Activated CD8-positive, alpha-beta memory T cell treated with anti-CD3 and anti-CD28 coated beads for 4 hours (primary cell): ENCODE data around the gene CCDC82.

ENCODE experiments used
- DNase-seq, 2 donors: peaks; one replicate each; pipeline ENCODE4 v3.0.0-alpha.2; 2020; ENCODE audit warnings: low read depth in 2 of 2

CCDC82 gene

GRCh38 chr11:96329419-96329818, 60.3 kb downstream of the CCDC82 start:
- no peak for DNase-seq

GRCh38 chr11:96328395-96329010, 61.2 kb downstream of the CCDC82 start:
- no peak for DNase-seq

GRCh38 chr11:96326959-96327358, 62.8 kb downstream of the CCDC82 start:
- DNase-seq = no peak

GRCh38 chr11:96324912-96325311, 64.8 kb downstream of the CCDC82 start:
- DNase-seq = no peak

- DNase-seq = no peak
Observed at GRCh38 chr11:96323642-96323985, 66.1 kb downstream of the CCDC82 start.

GRCh38 chr11:96322775-96323641, 66.7 kb downstream of the CCDC82 start:
- no peak for DNase-seq

- no peak for DNase-seq
Observed at GRCh38 chr11:96321091-96321490, 68.6 kb downstream of the CCDC82 start.

- no peak for DNase-seq
Observed at GRCh38 chr11:96319898-96320656, 69.6 kb downstream of the CCDC82 start.

GRCh38 chr11:96318850-96319249, 70.9 kb downstream of the CCDC82 start:
- no peak for DNase-seq

GRCh38 chr11:96318399-96318798, 71.3 kb downstream of the CCDC82 start:
- DNase-seq = no peak

- DNase-seq = no peak
Observed at GRCh38 chr11:96317985-96318384, 71.7 kb downstream of the CCDC82 start.

GRCh38 chr11:96317571-96317970, 72.1 kb downstream of the CCDC82 start:
- no peak for DNase-seq

GRCh38 chr11:96316869-96317268, 72.8 kb downstream of the CCDC82 start:
- DNase-seq = no peak

GRCh38 chr11:96315476-96315875, 74.2 kb downstream of the CCDC82 start:
- DNase-seq = no peak

- DNase-seq = no peak
Observed at GRCh38 chr11:96314326-96315020, 75.2 kb downstream of the CCDC82 start.

- DNase-seq = no peak
Observed at GRCh38 chr11:96313163-96313562, 76.5 kb downstream of the CCDC82 start.

- DNase-seq = no peak
Observed at GRCh38 chr11:96311120-96311568, 78.6 kb downstream of the CCDC82 start.

GRCh38 chr11:96310236-96310635, 79.5 kb downstream of the CCDC82 start:
- DNase-seq = no peak

GRCh38 chr11:96309643-96310017, 80.1 kb downstream of the CCDC82 start:
- no peak for DNase-seq

GRCh38 chr11:96309016-96309642, 80.6 kb downstream of the CCDC82 start:
- DNase-seq = no peak

- no peak for DNase-seq
Observed at GRCh38 chr11:96307776-96308140, 82.0 kb downstream of the CCDC82 start.
